ENCODE results near the gene CST9. TPM values are rescaled to one million over a fixed set of nuclear protein-coding genes. Genes with fewer than 3 reads are reported as not detected.

CST9 gene
- total and polyA plus RNA-seq, 9 of the 15 experiments (the other 6 are each of a cell fraction or from before 2014, with no cell fraction given), result not detected

DNA sequence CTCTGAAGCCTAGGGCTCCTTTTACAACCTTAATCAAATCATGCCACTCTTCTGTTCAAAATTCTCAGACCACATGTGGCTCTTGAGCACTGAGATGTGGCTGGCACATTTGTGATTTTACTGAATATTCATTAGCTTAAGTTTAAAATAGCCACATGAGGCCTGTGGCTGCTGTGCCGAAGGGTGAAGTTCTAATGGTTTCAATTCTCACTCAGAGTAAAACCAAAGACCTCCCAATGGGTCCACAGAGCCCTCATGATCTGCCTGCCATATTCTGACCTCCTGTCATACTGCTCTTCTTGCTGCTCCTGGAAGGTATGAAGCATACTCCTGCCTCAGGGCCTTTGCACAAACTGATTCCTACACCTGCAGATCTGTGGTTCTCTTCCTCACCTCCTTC lies 39.9 kb upstream of the CST9 start:
- Histone ChIP-seq H3K4me3 (no peak overlapping the region), H3K4me2 (ENCODE audit: insufficient read depth, low read length) (no peak overlapping the region), H3K36me3 (ENCODE audit: control insufficient read depth, insufficient read depth, low read length) (no peaks in the 10 kb centered on the region), H2AFZ (ENCODE audit: low read depth, low read length) (no peak overlapping the region), H3K79me2 (ENCODE audit: control insufficient read depth, insufficient read depth, low read length) (no peaks in the 10 kb centered on the region), H3K9ac (ENCODE audit: insufficient read depth in 1 of 2, low read depth in 2 of 2, low read length in 2 of 2) (no peak overlapping the region), H3K27ac (ENCODE audit: extremely low read depth, low read depth, low read length) (no peak overlapping the region), H4K20me1 (replicated peaks; ENCODE audit: control insufficient read depth, insufficient read depth, low read length) (no peaks in the 10 kb centered on the region), H3K27me3 (ENCODE audit: control insufficient read depth in 2 of 2, insufficient read depth in 2 of 2, low read length in 2 of 2) (no peaks in the 10 kb centered on the region), H3K4me1 (replicated peaks in 1 of 2; ENCODE audit: control insufficient read depth in 2 of 2, insufficient read depth in 2 of 2, low read length in 2 of 2) (no peaks in the 10 kb centered on the region), H3K9me1 (ENCODE audit: control insufficient read depth, insufficient read depth, low read length) (no peaks in the 10 kb centered on the region), H3K9me3 (replicated peaks; ENCODE audit: control insufficient read depth, insufficient read depth, low read depth, low read length) (no peaks in the 10 kb centered on the region)
- ATAC-seq, result no peak
- no TSS peak for BruUV-seq (replicated peaks)
- in situ Hi-C loops (cut with MboI), result no loop called here
- intact Hi-C loops (cut with micrococcal nuclease), result no loop called here
- ChIA-PET POLR2A (no interaction called here), CTCF (ENCODE audit: low intra/inter-chr PET ratio) (no interaction called here)
- FAIRE-seq, result no peak
- DNase-seq (ENCODE audit: extremely low read depth in 1 of 4, low spot score in 3 of 4), result no peak
- 30% methylated on average over 1 of the region's 1 CpG for WGBS (ENCODE audit: insufficient coverage, low coverage, missing lambda C conversion rate)
- TF ChIP-seq RBM25 (IDR thresholded peaks at IDR 0.05; ENCODE audit: low read depth, low read length, severe bottlenecking), result peak; percentile 37
- TF ChIP-seq ZNF232 (CRISPR knock-in tag; IDR thresholded peaks at IDR 0.05), result no peak

DNA sequence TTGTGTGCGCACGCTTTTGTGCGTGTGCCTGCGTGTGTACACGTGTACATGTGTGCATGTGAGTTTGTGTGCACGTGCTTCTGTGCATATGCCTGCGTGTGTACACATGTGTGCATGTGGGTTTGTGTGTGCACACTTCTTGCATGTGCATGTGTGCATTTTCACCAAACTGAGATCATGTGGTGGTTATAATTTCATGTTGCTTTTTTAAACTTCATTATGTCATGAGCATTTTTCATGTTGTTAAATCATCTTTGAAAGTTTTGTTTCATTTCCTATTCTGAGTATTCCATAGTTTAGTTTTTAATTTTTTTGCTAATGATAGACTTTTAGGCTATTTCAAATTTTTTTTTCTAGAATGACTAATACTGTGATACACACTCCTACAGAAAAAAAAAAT lies 38.4 kb upstream of the CST9 start:
- DNase-seq (ENCODE audit: extremely low read depth in 1 of 4, low spot score in 3 of 4) (no peak), ATAC-seq (no peak), FAIRE-seq (no peak)
- Histone ChIP-seq H3K4me1 (replicated peaks in 1 of 2; ENCODE audit: control insufficient read depth in 2 of 2, insufficient read depth in 2 of 2, low read length in 2 of 2) (peaks cover 0 to 4% of the 10 kb centered on the region in 2 experiments; a peak in 1 of 5 replicates), H3K4me3 (no peak overlapping the region), H3K36me3 (ENCODE audit: control insufficient read depth, insufficient read depth, low read length) (no peaks in the 10 kb centered on the region), H3K79me2 (ENCODE audit: control insufficient read depth, insufficient read depth, low read length) (no peaks in the 10 kb centered on the region), H3K4me2 (ENCODE audit: insufficient read depth, low read length) (no peak overlapping the region), H3K9me1 (ENCODE audit: control insufficient read depth, insufficient read depth, low read length) (no peaks in the 10 kb centered on the region), H3K27me3 (ENCODE audit: control insufficient read depth in 2 of 2, insufficient read depth in 2 of 2, low read length in 2 of 2) (no peaks in the 10 kb centered on the region), H3K9me3 (replicated peaks; ENCODE audit: control insufficient read depth, insufficient read depth, low read depth, low read length) (no peaks in the 10 kb centered on the region), H3K27ac (ENCODE audit: extremely low read depth, low read depth, low read length) (no peak overlapping the region), H4K20me1 (replicated peaks; ENCODE audit: control insufficient read depth, insufficient read depth, low read length) (no peaks in the 10 kb centered on the region), H2AFZ (ENCODE audit: low read depth, low read length) (no peak overlapping the region), H3K9ac (ENCODE audit: insufficient read depth in 1 of 2, low read depth in 2 of 2, low read length in 2 of 2) (no peak overlapping the region)
- intact Hi-C loops (cut with micrococcal nuclease) (no loop called here), in situ Hi-C loops (cut with MboI) (no loop called here)
- 68% methylated on average over 6 of the region's 7 CpGs for WGBS (ENCODE audit: insufficient coverage, low coverage, missing lambda C conversion rate)
- no TSS peak for BruUV-seq (replicated peaks)
- CTCF ChIA-PET (ENCODE audit: low intra/inter-chr PET ratio), result no interaction called here
- TF ChIP-seq, protein P1, sequence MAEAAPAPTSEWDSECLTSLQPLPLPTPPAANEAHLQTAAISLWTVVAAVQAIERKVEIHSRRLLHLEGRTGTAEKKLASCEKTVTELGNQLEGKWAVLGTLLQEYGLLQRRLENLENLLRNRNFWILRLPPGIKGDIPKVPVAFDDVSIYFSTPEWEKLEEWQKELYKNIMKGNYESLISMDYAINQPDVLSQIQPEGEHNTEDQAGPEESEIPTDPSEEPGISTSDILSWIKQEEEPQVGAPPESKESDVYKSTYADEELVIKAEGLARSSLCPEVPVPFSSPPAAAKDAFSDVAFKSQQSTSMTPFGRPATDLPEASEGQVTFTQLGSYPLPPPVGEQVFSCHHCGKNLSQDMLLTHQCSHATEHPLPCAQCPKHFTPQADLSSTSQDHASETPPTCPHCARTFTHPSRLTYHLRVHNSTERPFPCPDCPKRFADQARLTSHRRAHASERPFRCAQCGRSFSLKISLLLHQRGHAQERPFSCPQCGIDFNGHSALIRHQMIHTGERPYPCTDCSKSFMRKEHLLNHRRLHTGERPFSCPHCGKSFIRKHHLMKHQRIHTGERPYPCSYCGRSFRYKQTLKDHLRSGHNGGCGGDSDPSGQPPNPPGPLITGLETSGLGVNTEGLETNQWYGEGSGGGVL (CRISPR knock-in tag; IDR thresholded peaks at IDR 0.05), result no peak
- peak in 1 of 2 experiments; percentile 89; a peak in 2 of 4 replicates for TF ChIP-seq KDM1A (IDR thresholded peaks at IDR 0.05)
- peak; percentile 37; the same call in 1 of the 2 replicates for TF ChIP-seq ARID2 (IDR thresholded peaks at IDR 0.05)
- POLR2A ChIA-PET, result no interaction called here
